Neural cell (in vitro differentiated cells): ENCODE results near the gene MPP1.

Source experiments
- CTCF ChIP-seq: fragments of 450-650 bp; IDR thresholded peaks from 2 replicates; pipeline ENCODE4 v1.5.1; 2014; ENCODE audit warnings: antibody characterized with exemption, mild to moderate bottlenecking, moderate library complexity; ENCODE audit not compliant: poor library complexity, severe bottlenecking
- EP300 ChIP-seq: fragments of 450-650 bp; conservative IDR thresholded peaks from 2 replicates; pipeline ENCODE4 v1.6.1; 2014; ENCODE audit warnings: antibody characterized with exemption, mild to moderate bottlenecking, moderate library complexity; ENCODE audit not compliant: poor library complexity, severe bottlenecking
- EZH2 ChIP-seq: fragments of 200-600, 300-800 bp; shearing (Covaris generic), sonication (generic); IDR thresholded peaks from 2 replicates; pipeline ENCODE4 v1.6.1; 2014; ENCODE audit warnings: antibody characterized with exemption, low read length, borderline replicate concordance, mild to moderate bottlenecking; ENCODE audit not compliant: insufficient read depth, poor library complexity, severe bottlenecking
- POLR2AphosphoS5 ChIP-seq: IDR thresholded peaks from 2 replicates; pipeline ENCODE4 v1.6.1; 2012
- RAD21 ChIP-seq: fragments of 450-650 bp; conservative IDR thresholded peaks from 2 replicates; pipeline ENCODE4 v1.6.1; 2014; ENCODE audit warnings: antibody characterized with exemption, mild to moderate bottlenecking, moderate library complexity
- REST ChIP-seq: IDR thresholded peaks from 2 replicates; pipeline ENCODE4 v1.6.1; 2012; ENCODE audit warnings: borderline replicate concordance
- TAF1 ChIP-seq: IDR thresholded peaks from 2 replicates; pipeline ENCODE4 v1.6.1; 2012; ENCODE audit warnings: low read depth

- no peak for TF ChIP-seq RAD21
- no peak for TF ChIP-seq CTCF
- no peak for TF ChIP-seq POLR2AphosphoS5
- no peak for TF ChIP-seq EZH2
- TF ChIP-seq EP300: no peak
- TF ChIP-seq TAF1: no peak
- TF ChIP-seq REST: no peak
These were observed 19.6 kb downstream of the MPP1 start for GRCh38 chrX:154785716-154786115.
